Renal pelvis (tissue), 4 donors: Measurements from ENCODE around the gene WBP2. TPM values are rescaled to one million over a fixed set of nuclear protein-coding genes. Genes with fewer than 3 reads are reported as not detected.
A peak's percentile ranks its signal among the peaks of the same experiment; 100 is the strongest.
"Not testable (repeated sequence)": the region's sequence is repeated elsewhere in the genome, so short reads cannot be mapped to it uniquely, and the experiment has no call there.

Experiments
- DNase-seq: peaks from one replicate; pipeline ENCODE4 v3.0.0-alpha.2; 2013
- polyA plus RNA-seq, 3 donors: library from polyadenylated mRNA; unstranded; fragments of 120-200 nt; gene quantifications; one replicate each; pipeline ENCODE4 v1.2.1, GENCODE V29; 2013; ENCODE audit not compliant: insufficient read length in 3 of 3

The WBP2 gene
- polyA plus RNA-seq, 3 donors = 82.9 to 89.7 (median 88.1) TPM

GRCh38 chr17:75892556-75893224 is 37.6 kb upstream of the WBP2 start:
- no peak for DNase-seq

GRCh38 chr17:75891605-75892555 is 36.7 kb upstream of the WBP2 start:
- DNase-seq = no peak

- DNase-seq = no peak
Measured at GRCh38 chr17:75891022-75891604, 36.0 kb upstream of the WBP2 start.

- DNase-seq = no peak
Measured at GRCh38 chr17:75889454-75889853, 34.3 kb upstream of the WBP2 start.

GRCh38 chr17:75888484-75888883 is 33.3 kb upstream of the WBP2 start:
- no peak for DNase-seq

- not testable (repeated sequence) for DNase-seq
Measured at GRCh38 chr17:75885860-75886259, 30.7 kb upstream of the WBP2 start.

- DNase-seq = no peak
Measured at GRCh38 chr17:75885431-75885830, 30.3 kb upstream of the WBP2 start.

GRCh38 chr17:75881678-75882454 is 26.7 kb upstream of the WBP2 start:
- DNase-seq = no peak

- no peak for DNase-seq
Measured at GRCh38 chr17:75880266-75880665, 25.1 kb upstream of the WBP2 start.

- DNase-seq = no peak
Measured at GRCh38 chr17:75878174-75878998, 23.3 kb upstream of the WBP2 start, which contains the start of gene TRIM47. Gene TRIM47 (minus strand): TSS chr17:75878581. CDS start chr17:75878548, 33 bp downstream.

GRCh38 chr17:75877752-75878173 is 22.6 kb upstream of the WBP2 start:
- DNase-seq = peak; percentile 71

GRCh38 chr17:75876938-75877751 is 22.0 kb upstream of the WBP2 start:
- peak; percentile 64 for DNase-seq

- DNase-seq = no peak
Measured at GRCh38 chr17:75876190-75876937, 21.2 kb upstream of the WBP2 start.

- no peak for DNase-seq
Measured at GRCh38 chr17:75875940-75876189, 20.7 kb upstream of the WBP2 start.

GRCh38 chr17:75875182-75875939 is 20.2 kb upstream of the WBP2 start:
- no peak for DNase-seq

- DNase-seq = no peak
Measured at GRCh38 chr17:75874323-75875181, 19.4 kb upstream of the WBP2 start.

GRCh38 chr17:75873587-75874322 is 18.6 kb upstream of the WBP2 start:
- DNase-seq = no peak
